Neural progenitor cell (in vitro differentiated cells): ENCODE results near the gene SFRP4. TPM values are rescaled to one million over a fixed set of nuclear protein-coding genes. Genes with fewer than 3 reads are reported as not detected.

Experiments used
- DNase-seq: peaks from one replicate; pipeline ENCODE4 v3.0.0-alpha.2; 2016; ENCODE audit warnings: low spot score
- H2AFZ ChIP-seq: fragments of 200-600 bp; sonication (generic); replicated peaks from 2 replicates; pipeline ENCODE4 v1.6.1; 2016; ENCODE audit warnings: antibody characterized with exemption
- H3F3A ChIP-seq: fragments of 200-600 bp; sonication (generic); 2 replicates; pipeline ENCODE4 v1.6.1; 2016; ENCODE audit warnings: antibody characterized with exemption, low read depth
- H3K27ac ChIP-seq: fragments of 200-600 bp; sonication (generic); 2 replicates; pipeline ENCODE4 v1.5.1; 2016; ENCODE audit warnings: mild to moderate bottlenecking
- H3K27me3 ChIP-seq: fragments of 200-600 bp; sonication (generic); 2 replicates; pipeline ENCODE4 v1.6.1; 2016; ENCODE audit warnings: mild to moderate bottlenecking, moderate library complexity
- H3K36me3 ChIP-seq: fragments of 200-600 bp; sonication (generic); 2 replicates; pipeline ENCODE4 v1.5.1; 2016
- H3K4me1 ChIP-seq: fragments of 200-600 bp; sonication (generic); 2 replicates; pipeline ENCODE4 v1.6.1; 2016; ENCODE audit warnings: mixed run types
- H3K4me2 ChIP-seq: fragments of 200-600 bp; sonication (generic); 2 replicates; pipeline ENCODE4 v1.6.1; 2016
- H3K4me3 ChIP-seq: fragments of 200-600 bp; sonication (generic); 2 replicates; pipeline ENCODE4 v1.5.1; 2016
- H3K79me2 ChIP-seq: fragments of 200-600 bp; sonication (generic); 2 replicates; pipeline ENCODE4 v1.6.1; 2016; ENCODE audit warnings: low read depth
- H3K9ac ChIP-seq: fragments of 200-600 bp; sonication (generic); 2 replicates; pipeline ENCODE4 v1.6.1; 2016
- H3K9me3 ChIP-seq: fragments of 200-600 bp; sonication (generic); 2 replicates; pipeline ENCODE4 v1.5.1; 2016; ENCODE audit warnings: low read depth
- H4K20me1 ChIP-seq: fragments of 200-600 bp; sonication (generic); 2 replicates; pipeline ENCODE4 v1.6.1; 2016; ENCODE audit warnings: low read depth
- H3K27ac Mint-ChIP-seq: 3 replicates; pipeline ENCODE4 v1.8.0; 2021; ENCODE audit warnings: mixed read lengths
- H3K27me3 Mint-ChIP-seq: 2 replicates; pipeline ENCODE4 v1.8.0; 2022; ENCODE audit warnings: low read depth, mild to moderate bottlenecking, inconsistent platforms, moderate library complexity, mixed read lengths; ENCODE audit not compliant: insufficient read depth
- H3K36me3 Mint-ChIP-seq: 3 replicates; pipeline ENCODE4 v1.8.0; 2021; ENCODE audit warnings: mixed read lengths
- H3K4me1 Mint-ChIP-seq: 3 replicates; pipeline ENCODE4 v1.8.0; 2021; ENCODE audit warnings: mixed read lengths
- H3K4me3 Mint-ChIP-seq: 3 replicates; pipeline ENCODE4 v1.8.0; 2021; ENCODE audit warnings: mild to moderate bottlenecking, moderate library complexity, mixed read lengths
- H3K9me3 Mint-ChIP-seq: 3 replicates; pipeline ENCODE4 v1.8.0; 2020; ENCODE audit warnings: mixed read lengths
- EZH2 ChIP-seq: fragments of 200-600 bp; sonication (generic); IDR thresholded peaks from 2 replicates; pipeline ENCODE4 v1.6.1; 2017; ENCODE audit warnings: antibody characterized with exemption, mild to moderate bottlenecking, moderate library complexity
- EZH2phosphoT487 ChIP-seq: fragments of 200-600 bp; sonication (generic); IDR thresholded peaks from 2 replicates; pipeline ENCODE4 v1.6.1; 2017; ENCODE audit warnings: antibody characterized with exemption
- total RNA-seq: library from RNA; depleted of rRNA; stranded (reverse); fragments of >200 nt; gene quantifications from 2 replicates; pipeline ENCODE4 v1.2.3, GENCODE V29; 2015; ENCODE audit warnings: low replicate concordance
- TF ChIP-seq, protein P1 (sequence below): fragments of 200-600 bp; sonication (generic); IDR thresholded peaks from 2 replicates; pipeline ENCODE4 v1.5.1; 2017; ENCODE audit warnings: antibody characterized with exemption, mild to moderate bottlenecking

The SFRP4 gene
- total RNA-seq, 1 donor from 2014 or later: not detected

DNA sequence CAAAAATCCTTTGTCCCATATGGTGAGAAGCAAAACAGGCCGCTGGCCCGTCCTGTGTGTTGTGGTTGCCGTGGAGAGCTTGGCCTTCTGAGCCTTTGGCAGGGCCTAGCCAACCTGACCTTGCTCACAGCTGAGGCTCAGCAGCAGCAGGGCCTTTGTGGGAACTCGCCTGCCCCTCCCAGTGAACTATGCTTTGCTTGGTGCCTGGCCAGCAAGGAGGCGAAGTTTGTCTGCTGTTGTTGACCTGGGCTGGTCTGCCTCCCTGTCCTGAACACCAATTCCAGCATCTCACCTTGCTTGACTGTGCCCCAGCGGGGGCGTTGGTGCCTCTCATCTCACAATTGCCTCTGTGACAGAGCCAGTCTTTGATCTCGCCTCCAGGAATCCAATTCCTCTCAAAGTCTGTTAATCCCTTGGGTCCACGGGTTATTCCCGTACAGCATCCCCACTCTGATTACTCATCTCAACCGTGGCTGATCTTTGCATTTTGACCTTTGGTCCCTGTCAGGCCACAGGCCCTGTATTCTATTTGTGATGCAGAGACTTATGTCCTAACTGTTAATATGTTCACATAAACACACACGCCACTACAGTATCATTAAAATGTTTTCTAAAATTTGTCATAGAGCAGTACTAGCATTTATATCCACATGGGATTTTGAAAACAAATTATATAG, 26.5 kb upstream of the SFRP4 start:
- Mint-ChIP-seq H3K27me3 (peaks cover 3% of the 10 kb centered on the region), H3K4me1 (peaks cover 36% of the 10 kb centered on the region), H3K9me3 (no peaks in the 10 kb centered on the region), H3K36me3 (no peaks in the 10 kb centered on the region), H3K27ac (peak overlapping the region; percentile 94), H3K4me3 (no peak overlapping the region)
- TF ChIP-seq, protein P1, sequence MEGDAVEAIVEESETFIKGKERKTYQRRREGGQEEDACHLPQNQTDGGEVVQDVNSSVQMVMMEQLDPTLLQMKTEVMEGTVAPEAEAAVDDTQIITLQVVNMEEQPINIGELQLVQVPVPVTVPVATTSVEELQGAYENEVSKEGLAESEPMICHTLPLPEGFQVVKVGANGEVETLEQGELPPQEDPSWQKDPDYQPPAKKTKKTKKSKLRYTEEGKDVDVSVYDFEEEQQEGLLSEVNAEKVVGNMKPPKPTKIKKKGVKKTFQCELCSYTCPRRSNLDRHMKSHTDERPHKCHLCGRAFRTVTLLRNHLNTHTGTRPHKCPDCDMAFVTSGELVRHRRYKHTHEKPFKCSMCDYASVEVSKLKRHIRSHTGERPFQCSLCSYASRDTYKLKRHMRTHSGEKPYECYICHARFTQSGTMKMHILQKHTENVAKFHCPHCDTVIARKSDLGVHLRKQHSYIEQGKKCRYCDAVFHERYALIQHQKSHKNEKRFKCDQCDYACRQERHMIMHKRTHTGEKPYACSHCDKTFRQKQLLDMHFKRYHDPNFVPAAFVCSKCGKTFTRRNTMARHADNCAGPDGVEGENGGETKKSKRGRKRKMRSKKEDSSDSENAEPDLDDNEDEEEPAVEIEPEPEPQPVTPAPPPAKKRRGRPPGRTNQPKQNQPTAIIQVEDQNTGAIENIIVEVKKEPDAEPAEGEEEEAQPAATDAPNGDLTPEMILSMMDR: no peak
- no peak for TF ChIP-seq EZH2phosphoT487
- no peak for TF ChIP-seq EZH2
- no peak overlapping the region for H2AFZ ChIP-seq
- peak; percentile 54 for DNase-seq
- no peaks in the 10 kb centered on the region for H3K9me3 ChIP-seq
- no peaks in the 10 kb centered on the region for H3K36me3 ChIP-seq
- no peak overlapping the region for H3K4me3 ChIP-seq
- H3K4me1 ChIP-seq: peaks cover 9% of the 10 kb centered on the region
- H3K27me3 ChIP-seq: no peaks in the 10 kb centered on the region
- peaks cover 3% of the 10 kb centered on the region for H4K20me1 ChIP-seq
- H3K79me2 ChIP-seq: no peaks in the 10 kb centered on the region
- no peak overlapping the region for H3K9ac ChIP-seq
- no peak overlapping the region for H3K27ac ChIP-seq
- H3K4me2 ChIP-seq: no peak overlapping the region
- H3F3A ChIP-seq: no peaks in the 10 kb centered on the region

DNA sequence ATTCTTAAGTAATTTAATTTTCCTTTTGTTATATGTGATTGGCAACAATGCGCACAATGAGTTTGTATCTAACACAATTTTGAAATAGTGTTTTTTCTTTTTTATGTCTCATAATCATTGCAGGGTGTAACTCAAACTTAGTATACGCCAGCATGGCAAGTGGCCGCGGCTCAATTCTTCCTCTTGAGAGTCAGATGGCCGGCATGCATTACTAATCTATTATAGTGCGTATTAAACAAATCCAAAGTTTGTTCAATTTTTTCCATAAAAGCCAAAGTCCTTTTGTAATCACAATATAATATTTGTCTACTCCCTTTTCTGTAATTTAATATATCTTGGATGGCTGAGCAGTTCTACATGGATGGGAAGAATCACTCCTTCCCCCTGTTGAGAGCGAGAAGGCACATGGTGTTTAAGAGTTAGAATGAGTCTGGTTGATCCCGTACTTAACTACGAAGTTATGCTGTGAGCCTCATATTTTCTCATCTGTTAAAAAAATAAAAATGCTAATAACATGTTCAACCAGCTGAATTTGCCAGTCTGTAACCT, 16.5 kb upstream of the SFRP4 start:
- no peak overlapping the region for H3K27ac ChIP-seq
- H3K79me2 ChIP-seq: no peaks in the 10 kb centered on the region
- H3K4me1 ChIP-seq: no peaks in the 10 kb centered on the region
- no peak for DNase-seq
- no peaks in the 10 kb centered on the region for H3K36me3 ChIP-seq
- peaks cover 9% of the 10 kb centered on the region for H3K9me3 Mint-ChIP-seq
- no peak overlapping the region for H3K4me3 ChIP-seq
- H3K9ac ChIP-seq: no peak overlapping the region
- H3K4me1 Mint-ChIP-seq: peaks cover 4% of the 10 kb centered on the region
- H3K4me2 ChIP-seq: no peak overlapping the region
- peaks cover 4% of the 10 kb centered on the region for H3K27me3 Mint-ChIP-seq
- no peaks in the 10 kb centered on the region for H3F3A ChIP-seq
- no peak overlapping the region for H2AFZ ChIP-seq
- no peak for TF ChIP-seq EZH2
- no peak for TF ChIP-seq EZH2phosphoT487
- TF ChIP-seq, protein P1: no peak
- H3K4me3 Mint-ChIP-seq: no peak overlapping the region
- no peaks in the 10 kb centered on the region for H3K27me3 ChIP-seq
- no peak overlapping the region for H3K27ac Mint-ChIP-seq
- H3K36me3 Mint-ChIP-seq: no peaks in the 10 kb centered on the region
- no peaks in the 10 kb centered on the region for H4K20me1 ChIP-seq
- no peaks in the 10 kb centered on the region for H3K9me3 ChIP-seq

- Histone ChIP-seq H3K9me3 (no peaks in the 10 kb centered on the region), H3K4me3 (no peak overlapping the region), H3K4me2 (no peak overlapping the region), H2AFZ (no peak overlapping the region), H4K20me1 (no peaks in the 10 kb centered on the region), H3K36me3 (no peaks in the 10 kb centered on the region), H3K79me2 (no peaks in the 10 kb centered on the region), H3K4me1 (no peaks in the 10 kb centered on the region), H3K27ac (no peak overlapping the region), H3F3A (no peaks in the 10 kb centered on the region), H3K27me3 (no peaks in the 10 kb centered on the region), H3K9ac (no peak overlapping the region)
- no peak overlapping the region for H3K4me3 Mint-ChIP-seq
- DNase-seq: no peak
- TF ChIP-seq EZH2phosphoT487 (no peak), EZH2 (no peak)
- TF ChIP-seq, protein P1: no peak
- peaks cover 4% of the 10 kb centered on the region for H3K4me1 Mint-ChIP-seq
- no peaks in the 10 kb centered on the region for H3K36me3 Mint-ChIP-seq
- H3K27me3 Mint-ChIP-seq: peaks cover 4% of the 10 kb centered on the region
- H3K27ac Mint-ChIP-seq: no peak overlapping the region
- peaks cover 9% of the 10 kb centered on the region for H3K9me3 Mint-ChIP-seq
Observed at GRCh38 chr7:37932543-37932942, 15.9 kb upstream of the SFRP4 start.
